DMS79 (cell line): ENCODE measurements around the gene ANKRD61.
"Not testable (repeated sequence)": the region's sequence is repeated elsewhere in the genome, so short reads cannot be mapped to it uniquely, and the experiment has no call there.

Experiments
- DNase-seq: peaks from one replicate; lab custom pipeline; 2025; lab: John Stamatoyannopoulos, UW

Gene ANKRD61

DNA sequence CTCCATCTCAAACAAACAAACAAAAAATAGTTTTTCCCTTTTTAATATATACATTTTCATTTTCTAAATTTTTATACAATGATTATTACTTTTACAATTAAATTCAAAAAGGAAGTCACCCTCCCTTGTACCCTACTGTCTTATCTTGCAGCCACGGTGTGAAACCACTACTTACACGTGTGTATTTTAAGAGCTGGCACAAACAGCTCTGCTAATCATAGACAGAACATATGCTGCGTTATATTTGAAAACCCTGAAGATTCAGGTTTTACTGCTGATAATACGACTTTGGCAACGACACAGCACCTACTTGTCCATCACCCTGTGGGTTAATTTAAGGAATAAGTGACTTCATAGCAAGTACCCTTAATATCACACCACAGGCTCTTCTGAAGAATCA is 991 bp downstream of the ANKRD61 start:
- DNase-seq, result no peak

DNA sequence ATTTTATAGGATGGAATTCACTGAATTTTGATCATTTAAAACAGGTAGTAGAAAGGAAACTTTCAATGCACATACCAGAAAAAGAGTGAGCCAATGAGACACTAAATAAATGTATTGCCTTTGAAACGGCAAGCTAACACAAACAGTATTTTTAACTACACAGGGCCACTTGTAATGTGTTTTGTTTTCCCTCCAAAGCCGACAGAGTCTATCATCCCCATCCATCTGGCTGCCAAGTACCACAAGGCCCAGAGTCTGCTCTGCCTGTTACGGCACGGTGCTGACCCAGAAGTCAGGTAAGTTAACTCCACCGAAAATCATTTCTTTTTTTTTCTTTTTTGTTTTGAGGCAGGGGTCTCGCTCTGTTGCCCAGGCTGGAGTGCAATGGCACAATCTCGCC is 1.5 kb downstream of the ANKRD61 start:
- DNase-seq, result no peak

DNA sequence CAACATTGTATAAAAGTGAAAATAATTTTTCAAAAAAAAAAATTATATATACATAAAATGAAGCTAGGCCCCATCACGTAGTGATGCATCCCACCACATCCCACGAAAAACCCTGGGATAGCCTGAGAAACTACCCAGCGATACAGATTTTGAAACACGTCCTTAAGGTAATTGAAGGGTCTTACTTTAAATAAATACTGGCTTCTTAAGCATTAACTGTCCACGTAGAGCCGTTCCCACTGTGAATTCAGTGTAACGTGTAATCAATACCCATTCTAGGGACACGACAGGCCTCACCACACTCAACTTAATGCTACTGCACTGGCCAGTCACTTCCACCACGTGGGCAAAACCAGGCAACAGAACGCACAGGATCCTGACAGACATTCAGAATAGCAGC is 4.0 kb downstream of the ANKRD61 start:
- DNase-seq, result no peak

DNA sequence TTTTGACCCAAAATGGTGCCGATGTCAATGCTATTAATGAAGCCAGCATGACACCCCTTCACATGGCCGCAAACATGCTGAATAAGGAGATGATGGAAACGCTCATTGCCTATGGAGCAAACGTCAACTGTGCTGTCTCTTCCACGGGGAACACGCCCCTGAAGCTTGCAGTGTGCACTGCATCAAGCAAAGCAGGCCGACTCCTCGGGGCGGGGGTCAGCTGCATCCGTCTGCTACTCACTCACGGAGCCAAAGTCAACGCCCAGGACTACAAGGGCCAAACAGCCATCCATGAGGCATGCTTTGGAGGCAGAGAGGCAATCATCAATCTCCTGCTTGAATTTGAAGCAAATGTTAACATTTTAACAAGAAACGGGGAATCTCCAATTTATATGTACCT is 4.5 kb downstream of the ANKRD61 start:
- no peak for DNase-seq

DNA sequence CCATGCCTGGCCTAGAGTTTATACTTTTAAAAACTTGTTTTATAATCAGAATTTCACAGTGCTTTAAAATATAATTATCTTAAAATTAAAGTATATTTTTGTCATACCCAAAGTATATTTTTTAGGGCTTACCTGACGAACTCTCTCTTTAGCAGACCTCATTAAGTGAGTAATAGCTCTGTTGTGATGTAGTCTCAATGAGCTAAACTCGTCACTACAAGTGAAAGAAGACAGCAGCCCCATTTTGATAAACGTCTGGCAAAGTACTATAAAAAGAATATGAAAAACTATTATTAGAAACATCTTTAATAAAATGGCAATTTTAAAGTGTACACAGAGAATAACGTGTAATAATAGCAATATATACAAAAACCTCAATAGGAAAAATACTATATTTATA is 18.6 kb downstream of the ANKRD61 start:
- no peak for DNase-seq

DNA sequence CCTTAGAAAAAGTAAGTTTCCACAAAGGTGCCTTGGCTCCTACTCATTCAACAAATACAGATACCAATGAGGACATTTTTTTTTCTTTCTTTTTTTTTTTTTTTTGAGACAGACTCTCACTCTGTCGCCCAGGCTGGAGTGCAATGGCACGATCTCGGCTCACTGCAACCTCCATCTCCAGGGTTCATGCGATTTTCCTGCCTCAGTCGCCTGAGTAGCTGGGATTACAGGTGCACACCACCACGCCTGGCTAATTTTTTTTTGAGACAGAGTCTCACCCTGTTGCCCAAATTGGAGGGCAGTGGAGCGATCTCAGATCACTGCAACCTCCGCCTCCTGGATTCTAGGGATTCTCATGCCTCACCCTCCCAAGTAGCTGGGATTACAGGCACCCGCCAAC is 20.0 kb downstream of the ANKRD61 start:
- not testable (repeated sequence) for DNase-seq

DNA sequence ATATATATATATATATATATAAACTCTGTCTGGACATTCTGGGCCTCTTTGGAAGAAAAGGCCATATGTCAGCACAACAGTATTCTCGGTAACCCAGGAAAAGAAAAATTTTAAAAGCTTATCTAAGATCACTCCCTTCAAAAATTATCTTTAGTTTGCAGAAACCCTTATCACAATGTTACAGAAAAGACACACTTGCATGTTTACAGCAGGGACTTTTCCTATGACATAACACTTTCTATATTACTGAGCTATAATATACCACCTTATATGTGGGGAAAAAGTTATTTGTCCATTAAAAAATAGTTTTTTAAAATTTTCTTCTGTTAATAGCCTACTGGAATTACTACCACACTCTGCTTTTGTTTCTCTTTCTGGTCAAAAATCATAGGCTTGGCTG is 25.4 kb downstream of the ANKRD61 start:
- DNase-seq, result no peak

DNA sequence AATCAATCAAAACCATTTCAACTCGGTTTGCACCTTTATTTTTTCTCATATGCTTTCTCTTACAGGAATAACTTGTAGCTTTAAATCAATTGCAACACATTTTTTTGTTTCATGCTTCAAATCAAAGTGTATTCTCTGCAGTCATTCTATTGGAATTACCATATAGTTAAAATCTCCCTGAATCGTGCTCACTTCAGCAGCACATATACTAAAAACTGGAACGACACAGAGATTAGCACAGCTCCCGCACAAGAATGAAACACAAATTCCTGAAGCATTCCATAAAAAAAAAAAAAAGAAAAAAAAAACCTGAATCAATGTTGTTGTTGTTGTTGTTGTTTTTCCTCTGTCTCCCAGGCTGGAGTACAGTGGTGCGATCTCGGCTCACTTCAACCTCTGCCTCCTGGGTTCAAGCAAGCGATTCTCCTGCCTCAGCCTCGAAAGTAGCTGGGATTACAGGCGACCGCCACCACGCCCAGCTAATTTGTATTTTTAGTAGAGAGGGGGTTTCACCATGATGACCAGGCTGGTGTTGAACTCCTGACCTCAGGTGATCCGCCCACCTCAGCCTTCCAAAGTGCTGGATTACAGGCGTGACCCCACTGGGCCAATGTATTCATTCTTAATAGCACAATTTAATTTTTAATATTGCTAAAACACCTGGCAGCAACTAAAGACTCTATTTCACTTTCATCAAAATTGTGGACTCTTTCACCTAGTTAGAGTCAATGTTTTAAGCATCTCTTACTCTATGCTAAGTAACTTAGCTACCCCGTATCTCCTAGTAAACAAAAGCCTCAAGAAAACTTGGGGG is 26.3 kb downstream of the ANKRD61 start:
- DNase-seq, result no peak

DNA sequence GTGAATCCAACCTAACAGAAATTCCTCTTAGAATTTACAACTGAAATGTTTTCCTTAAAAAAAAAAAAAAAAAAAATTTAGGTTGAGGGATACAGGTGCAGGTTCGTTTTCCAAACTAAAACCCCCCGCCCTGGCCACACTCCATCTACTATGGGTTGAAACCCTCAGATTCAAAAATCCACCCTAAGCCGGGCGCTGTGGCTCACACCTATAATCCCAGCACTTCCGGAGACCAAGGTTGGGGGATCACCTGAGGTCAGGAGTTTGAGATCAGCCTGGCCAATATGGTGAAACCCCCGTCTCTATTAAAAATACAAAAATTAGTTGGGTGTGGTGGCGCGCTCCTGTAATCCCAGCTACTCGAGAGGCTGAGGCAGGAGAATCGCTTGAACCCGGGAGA is 28.8 kb downstream of the ANKRD61 start:
- not testable (repeated sequence) for DNase-seq

DNA sequence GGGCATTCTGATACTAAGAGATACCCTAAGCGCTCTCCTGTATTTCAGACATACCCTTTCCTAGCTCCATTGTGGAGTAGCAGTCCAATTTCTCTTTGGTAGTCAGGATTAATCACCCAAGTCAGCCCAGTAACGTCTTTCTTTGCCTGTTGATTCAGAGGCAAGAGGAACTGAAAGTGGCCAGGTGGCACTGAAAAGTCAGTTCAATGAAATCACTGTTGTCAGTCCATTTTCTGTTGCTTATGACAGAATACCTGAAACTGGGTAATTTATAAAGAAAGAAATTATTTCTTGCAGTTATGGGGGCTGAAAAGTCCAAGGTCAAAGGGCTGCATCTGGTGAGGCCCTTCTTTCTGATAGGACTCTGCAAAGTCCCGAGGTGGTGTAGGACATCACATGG is 40.2 kb downstream of the ANKRD61 start:
- no peak for DNase-seq

DNA sequence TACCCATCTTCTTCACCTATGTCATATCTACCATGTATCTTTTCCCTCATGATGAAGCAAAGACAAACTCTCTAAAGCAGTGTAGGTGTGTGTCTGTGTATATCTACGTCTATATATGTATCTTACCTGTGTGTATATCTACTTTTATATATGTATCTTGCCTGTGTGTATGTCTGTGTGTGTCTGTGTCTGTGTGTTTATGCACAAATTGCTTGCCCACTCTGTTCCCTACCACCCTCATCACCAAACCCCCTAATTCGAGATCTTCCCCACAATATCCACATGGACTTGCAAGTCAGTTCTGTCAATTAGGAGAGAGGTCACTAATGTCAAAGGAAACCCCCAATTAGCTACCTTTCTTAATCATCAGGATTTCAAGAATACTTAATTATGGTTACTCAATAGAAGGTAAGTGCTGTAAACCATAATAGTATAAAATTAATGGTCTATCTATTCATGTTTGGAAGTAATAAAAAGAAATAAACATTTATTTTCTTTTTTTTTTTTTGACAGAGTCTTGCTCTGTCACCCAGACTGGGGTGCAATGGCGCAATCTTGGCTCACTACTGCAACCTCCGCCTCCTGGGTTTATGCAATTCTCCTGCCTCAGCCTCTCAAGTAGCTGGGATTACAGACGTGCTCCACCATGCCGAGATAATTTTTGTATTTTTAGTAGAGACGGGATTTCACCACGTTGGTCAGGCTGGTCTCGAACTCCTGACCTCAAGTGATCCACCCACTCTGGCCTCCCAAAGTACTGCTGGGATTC is 43.6 kb downstream of the ANKRD61 start:
- no peak for DNase-seq

DNA sequence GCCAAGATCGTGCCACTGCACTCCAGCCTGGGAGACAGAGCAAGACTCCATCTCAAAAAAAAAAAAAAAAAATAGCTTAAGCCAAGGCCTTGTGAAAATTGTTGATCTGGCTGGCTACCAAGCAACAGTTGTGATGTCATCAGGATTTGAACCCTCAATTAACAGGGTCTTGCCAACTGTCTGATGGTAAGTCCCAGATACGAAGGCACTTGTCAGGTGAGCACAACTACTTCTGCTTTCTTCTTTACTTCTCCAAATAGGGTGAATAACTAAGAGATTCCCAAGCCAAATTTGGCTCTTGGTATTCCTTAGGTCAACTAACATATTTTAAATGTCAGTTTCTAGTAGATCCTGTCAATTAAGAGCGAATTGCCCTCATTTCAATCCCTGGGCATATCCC is 47.4 kb downstream of the ANKRD61 start:
- DNase-seq, result no peak

DNA sequence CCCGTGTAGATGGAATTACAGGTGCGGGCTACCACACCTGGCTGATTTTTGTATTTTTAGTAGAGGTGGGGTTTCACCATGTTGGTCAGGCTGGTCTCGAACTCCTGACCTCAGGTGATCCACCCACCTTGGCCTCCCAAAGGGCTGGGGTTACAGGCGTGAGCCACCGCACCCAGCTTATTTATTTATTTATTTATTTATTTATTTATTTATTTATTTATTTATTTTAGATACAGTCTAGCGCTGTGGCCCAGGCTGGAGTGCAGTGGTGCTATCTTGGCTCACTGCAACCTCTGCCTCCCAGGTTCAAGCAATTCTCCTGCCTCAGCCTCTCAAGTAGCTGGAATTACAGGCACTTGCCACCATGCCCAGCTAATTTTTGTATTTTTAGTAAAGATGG is 51.9 kb downstream of the ANKRD61 start:
- not testable (repeated sequence) for DNase-seq
